Thoracic aorta (tissue), 2 donors: ENCODE results near the gene AMIGO3. TPM values are rescaled to one million over a fixed set of nuclear protein-coding genes. Genes with fewer than 3 reads are reported as not detected.
"Not testable (repeated sequence)": the region's sequence is repeated elsewhere in the genome, so short reads cannot be mapped to it uniquely, and the experiment has no call there.

Source experiments
- ATAC-seq: fragments of 150-250 bp; one replicate; pipeline ENCODE4 v1.8.0; 2017; ENCODE audit warnings: low read depth; ENCODE audit not compliant: insufficient number of reproducible peaks, low FRiP score
- DNase-seq: peaks from one replicate; pipeline ENCODE4 v3.0.0-alpha.2; 2020; ENCODE audit warnings: low spot score
- H3K27ac ChIP-seq, 2 donors: fragments of 200-600 bp; sonication (generic); 1 replicate in 1 of 2; 2 replicates in 1 of 2; pipeline ENCODE4 v1.5.1; 2016; ENCODE audit warnings: mild to moderate bottlenecking in 2 of 2, moderate library complexity in 2 of 2
- H3K27me3 ChIP-seq: fragments of 200-600 bp; sonication (generic); replicated peaks from 2 replicates; pipeline ENCODE4 v1.6.0; 2016; ENCODE audit warnings: mild to moderate bottlenecking; ENCODE audit not compliant: insufficient read depth
- H3K36me3 ChIP-seq: fragments of 200-600 bp; sonication (generic); one replicate; pipeline ENCODE4 v1.5.1; 2016
- H3K4me1 ChIP-seq, 2 donors: fragments of 200-600 bp; sonication (generic); 1 replicate in 1 of 2; 2 replicates in 1 of 2; pipeline versions ENCODE4 v1.5.1 to v1.6.0; 2016; ENCODE audit warnings: low read depth in 2 of 2, mild to moderate bottlenecking in 1 of 2; ENCODE audit not compliant: control insufficient read depth in 1 of 2
- H3K4me3 ChIP-seq: fragments of 200-600 bp; sonication (generic); 2 replicates; pipeline ENCODE4 v1.5.1; 2016; ENCODE audit warnings: mild to moderate bottlenecking
- H3K9me3 ChIP-seq: fragments of 200-600 bp; sonication (generic); 2 replicates; pipeline ENCODE4 v1.5.1; 2016
- total RNA-seq, 2 donors: library from RNA; depleted of rRNA; stranded (reverse); fragments of >200 nt; gene quantifications; one replicate each; pipeline versions ENCODE4 v1.1.0 to v1.2.3, GENCODE V29; 2016
- TF ChIP-seq, protein P1 (sequence below): fragments of 200-600 bp; sonication (generic); IDR thresholded peaks from one replicate; pipeline ENCODE4 v1.5.1; 2019; ENCODE audit warnings: antibody characterized with exemption

AMIGO3 gene
- total RNA-seq, 2 donors from 2014 or later = 3.0 to 5.8 TPM

DNA sequence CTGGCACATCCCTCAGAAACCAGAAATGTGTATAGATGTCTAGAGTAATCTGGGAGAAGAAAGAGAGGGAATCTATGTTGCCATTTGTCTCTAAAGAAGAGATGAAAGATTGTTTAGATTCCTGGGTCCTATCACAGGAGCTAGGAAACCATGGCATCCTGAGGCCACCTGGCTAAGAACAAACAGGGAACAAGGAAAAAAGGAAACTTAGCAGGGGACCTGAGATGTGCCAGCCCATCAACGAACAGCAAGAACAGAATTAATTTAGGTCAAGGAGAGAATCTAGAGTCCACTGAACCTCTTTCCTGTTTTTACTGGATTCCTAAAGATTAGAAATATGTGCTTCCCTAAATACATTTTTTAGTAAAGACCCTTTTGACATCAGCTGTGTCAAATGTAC lies 36.6 kb upstream of the AMIGO3 start:
- DNase-seq (no peak), ATAC-seq (no peak)
- Histone ChIP-seq H3K27me3 (no peaks in the 10 kb centered on the region), H3K27ac (no peak overlapping the region), H3K4me3 (no peak overlapping the region), H3K4me1 (peaks cover 0 to 16% of the 10 kb centered on the region in 2 donors), H3K9me3 (no peaks in the 10 kb centered on the region), H3K36me3 (no peaks in the 10 kb centered on the region)
- TF ChIP-seq, protein P1, sequence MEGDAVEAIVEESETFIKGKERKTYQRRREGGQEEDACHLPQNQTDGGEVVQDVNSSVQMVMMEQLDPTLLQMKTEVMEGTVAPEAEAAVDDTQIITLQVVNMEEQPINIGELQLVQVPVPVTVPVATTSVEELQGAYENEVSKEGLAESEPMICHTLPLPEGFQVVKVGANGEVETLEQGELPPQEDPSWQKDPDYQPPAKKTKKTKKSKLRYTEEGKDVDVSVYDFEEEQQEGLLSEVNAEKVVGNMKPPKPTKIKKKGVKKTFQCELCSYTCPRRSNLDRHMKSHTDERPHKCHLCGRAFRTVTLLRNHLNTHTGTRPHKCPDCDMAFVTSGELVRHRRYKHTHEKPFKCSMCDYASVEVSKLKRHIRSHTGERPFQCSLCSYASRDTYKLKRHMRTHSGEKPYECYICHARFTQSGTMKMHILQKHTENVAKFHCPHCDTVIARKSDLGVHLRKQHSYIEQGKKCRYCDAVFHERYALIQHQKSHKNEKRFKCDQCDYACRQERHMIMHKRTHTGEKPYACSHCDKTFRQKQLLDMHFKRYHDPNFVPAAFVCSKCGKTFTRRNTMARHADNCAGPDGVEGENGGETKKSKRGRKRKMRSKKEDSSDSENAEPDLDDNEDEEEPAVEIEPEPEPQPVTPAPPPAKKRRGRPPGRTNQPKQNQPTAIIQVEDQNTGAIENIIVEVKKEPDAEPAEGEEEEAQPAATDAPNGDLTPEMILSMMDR = no peak

DNA sequence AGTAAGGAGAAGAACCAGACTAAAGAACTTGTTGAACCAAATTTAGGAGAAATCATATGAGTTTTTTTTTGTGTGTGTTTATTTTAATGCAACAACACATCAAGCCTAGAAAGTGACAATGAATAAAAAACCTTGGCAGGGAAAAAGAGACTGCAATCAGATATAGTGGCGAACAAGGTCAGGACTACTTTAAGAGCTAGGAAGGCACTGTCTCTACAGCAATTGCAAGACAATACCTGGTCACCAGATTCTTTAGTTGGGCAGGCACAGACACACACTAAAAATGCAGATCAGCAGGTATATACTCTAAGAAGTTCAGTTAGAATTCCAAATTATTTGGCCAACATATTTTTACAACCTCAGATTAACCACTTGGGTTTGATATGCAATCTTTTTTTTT lies 35.1 kb upstream of the AMIGO3 start:
- TF ChIP-seq, protein P1 = no peak
- H3K27ac ChIP-seq = no peak overlapping the region
- peaks cover 0 to 18% of the 10 kb centered on the region in 2 donors for H3K4me1 ChIP-seq
- H3K9me3 ChIP-seq = no peaks in the 10 kb centered on the region
- ATAC-seq (no peak), DNase-seq (no peak)
- H3K4me3 ChIP-seq = no peak overlapping the region
- no peaks in the 10 kb centered on the region for H3K27me3 ChIP-seq
- no peaks in the 10 kb centered on the region for H3K36me3 ChIP-seq

GRCh38 chr3:49751501-49751900 lies 32.0 kb upstream of the AMIGO3 start:
- Histone ChIP-seq H3K4me1 (peaks cover 0 to 24% of the 10 kb centered on the region in 2 donors), H3K27me3 (no peaks in the 10 kb centered on the region), H3K27ac (no peak overlapping the region), H3K36me3 (no peaks in the 10 kb centered on the region), H3K9me3 (no peaks in the 10 kb centered on the region), H3K4me3 (no peak overlapping the region)
- ATAC-seq (no peak), DNase-seq (no peak)
- TF ChIP-seq, protein P1 = no peak

- DNase-seq (no peak), ATAC-seq (no peak)
- H3K36me3 ChIP-seq = no peaks in the 10 kb centered on the region
- peaks cover 0 to 31% of the 10 kb centered on the region in 2 donors for H3K4me1 ChIP-seq
- no peaks in the 10 kb centered on the region for H3K9me3 ChIP-seq
- no peaks in the 10 kb centered on the region for H3K27me3 ChIP-seq
- H3K4me3 ChIP-seq = no peak overlapping the region
- H3K27ac ChIP-seq = no peak overlapping the region
- TF ChIP-seq, protein P1 = no peak
These were observed 30.6 kb upstream of the AMIGO3 start for GRCh38 chr3:49750056-49750455.

DNA sequence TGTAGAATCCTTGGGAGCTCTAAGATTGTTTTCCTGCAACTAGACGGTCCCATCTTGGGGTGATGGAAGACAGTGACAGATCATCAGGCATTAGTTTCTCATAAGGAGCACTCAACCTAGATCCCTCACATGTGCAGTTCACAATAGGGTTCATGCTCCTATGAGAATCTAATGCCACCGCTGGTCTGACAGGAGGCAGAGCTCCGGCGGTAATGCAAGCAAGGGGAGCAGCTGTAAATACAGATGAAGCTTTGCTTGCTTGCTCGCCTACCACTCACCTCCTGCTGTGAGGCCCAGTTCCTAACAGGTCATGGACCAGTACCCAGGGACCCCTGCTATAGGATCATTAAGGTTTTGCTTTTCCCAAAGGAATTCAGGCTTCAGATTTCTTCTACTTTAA lies 29.4 kb upstream of the AMIGO3 start:
- H3K36me3 ChIP-seq, ATAC-seq, H3K27me3 ChIP-seq, H3K9me3 ChIP-seq, H3K4me3 ChIP-seq, H3K27ac ChIP-seq, DNase-seq: not testable (repeated sequence)
- peaks cover 0 to 23% of the 10 kb centered on the region in 2 donors for H3K4me1 ChIP-seq

- no peak for ATAC-seq
These were observed 28.5 kb upstream of the AMIGO3 start for GRCh38 chr3:49747792-49748480.

More at GRCh38 chr3:49747792-49748480, 28.5 kb upstream of the AMIGO3 start:
- H3K27me3 ChIP-seq = no peaks in the 10 kb centered on the region
- H3K4me1 ChIP-seq = peaks cover 0 to 15% of the 10 kb centered on the region in 2 donors
- TF ChIP-seq, protein P1 = no peak
- no peak overlapping the region for H3K27ac ChIP-seq
- H3K9me3 ChIP-seq = no peaks in the 10 kb centered on the region
- H3K36me3 ChIP-seq = no peaks in the 10 kb centered on the region
- no peak for DNase-seq
- no peak overlapping the region for H3K4me3 ChIP-seq
